Measurements from ENCODE around the gene TXNDC15. TPM values are rescaled to one million over a fixed set of nuclear protein-coding genes. Genes with fewer than 3 reads are reported as not detected.
A peak's percentile ranks its signal among the peaks of the same experiment; 100 is the strongest.

TXNDC15 gene
- total and polyA plus RNA-seq, 2 of the 13 experiments (the other 11 are each of a cell fraction or from before 2014, with no cell fraction given) = 22.2 to 49.9 TPM

DNA sequence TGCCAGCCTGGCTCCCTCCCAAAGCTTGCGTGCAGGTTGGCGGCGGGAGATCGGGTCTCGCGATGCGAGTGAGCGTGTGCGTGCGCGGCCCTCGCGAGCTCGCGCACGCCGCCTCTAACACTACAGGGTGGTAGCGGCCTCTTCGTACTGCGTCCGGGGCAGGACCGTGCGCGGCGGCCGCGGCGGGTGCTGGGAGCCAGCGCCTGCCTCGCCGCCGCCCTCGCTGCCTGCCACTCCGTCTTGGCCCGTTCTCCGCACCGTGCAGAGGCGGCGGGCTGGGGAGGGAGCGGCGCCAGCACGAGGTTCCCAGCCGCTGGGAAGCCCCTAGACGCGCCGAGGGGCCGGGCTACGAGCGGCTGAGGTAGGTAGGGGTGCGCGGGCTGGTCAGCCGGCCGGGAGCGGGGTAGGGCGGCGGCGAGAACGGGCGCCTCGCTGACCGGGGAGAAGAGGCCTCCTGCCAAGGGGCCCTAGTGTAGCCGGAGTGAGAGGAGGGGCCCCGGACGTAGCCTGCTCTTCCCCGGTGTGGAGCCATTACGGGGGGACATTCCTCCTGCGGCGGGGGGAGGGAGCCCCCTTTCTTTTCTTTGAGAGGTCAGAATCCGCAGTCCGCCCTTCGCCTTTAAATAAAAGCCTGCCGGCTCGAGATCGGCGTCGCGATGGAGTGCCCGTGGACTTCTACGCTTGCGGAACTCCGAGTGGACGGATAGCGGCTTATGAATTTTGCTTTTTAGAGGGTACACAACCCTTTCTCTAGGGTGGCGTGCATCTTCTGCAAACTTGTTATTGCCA, 28.1 kb upstream of the TXNDC15 start, which contains the start of gene C5orf24 (continued):
- TF ChIP-seq ZNF678 (CRISPR knock-in tag; IDR thresholded peaks at IDR 0.05) = no peak
- TF ChIP-seq RBAK (CRISPR knock-in tag; IDR thresholded peaks at IDR 0.05) = no peak
- no peak for TF ChIP-seq SIX1 (CRISPR knock-in tag; IDR thresholded peaks at IDR 0.05; ENCODE audit: borderline replicate concordance)
- TF ChIP-seq FOXA3 (CRISPR knock-in tag; IDR thresholded peaks at IDR 0.05) = 0 out of 2 replicates have a peak, but pooled peaks have one; percentile 16
- no peak for TF ChIP-seq CREB1 (IDR thresholded peaks at IDR 0.05)
- no peak for TF ChIP-seq CREB1 (CRISPR knock-in tag; IDR thresholded peaks at IDR 0.05)
- 0 out of 2 replicates have a peak, but pooled peaks have one; percentile 12 for TF ChIP-seq PPARG (CRISPR knock-in tag; conservative IDR thresholded peaks at IDR 0.05)
- peak; percentile 96; the same call in 1 of the 2 replicates for TF ChIP-seq ZNF264 (CRISPR knock-in tag; IDR thresholded peaks at IDR 0.05)
- no peak for TF ChIP-seq SMAD9 (CRISPR knock-in tag; IDR thresholded peaks at IDR 0.05)
- peak; percentile 52; the same call in 1 of the 2 replicates for TF ChIP-seq ZNF629 (CRISPR knock-in tag; conservative IDR thresholded peaks at IDR 0.05)
- peak; percentile 92 for TF ChIP-seq ZNF878 (CRISPR knock-in tag; IDR thresholded peaks at IDR 0.05)
- TF ChIP-seq ZNF205 (CRISPR knock-in tag; IDR thresholded peaks at IDR 0.05) = 0 out of 2 replicates have a peak, but pooled peaks have one; percentile 24
- no peak; the same call in 1 of the 2 replicates for TF ChIP-seq SAFB2 (CRISPR knock-in tag; IDR thresholded peaks at IDR 0.05; ENCODE audit: borderline replicate concordance, low read depth)
- no peak for TF ChIP-seq ZNF572 (CRISPR knock-in tag; IDR thresholded peaks at IDR 0.05)
- TF ChIP-seq STAT5B (CRISPR knock-in tag; IDR thresholded peaks at IDR 0.05) = no peak
- TF ChIP-seq NBN (conservative IDR thresholded peaks at IDR 0.05) = no peak
- no peak for TF ChIP-seq RFX1 (IDR thresholded peaks at IDR 0.05)
- no peak for TF ChIP-seq CAMTA2 (CRISPR knock-in tag; IDR thresholded peaks at IDR 0.05; ENCODE audit: borderline replicate concordance)
- peak; percentile 82 for TF ChIP-seq NFAT5 (CRISPR knock-in tag; IDR thresholded peaks at IDR 0.05)
- TF ChIP-seq ZNF34 (CRISPR knock-in tag; IDR thresholded peaks at IDR 0.05; ENCODE audit: borderline replicate concordance) = no peak
- TF ChIP-seq ZNF317 (CRISPR knock-in tag; IDR thresholded peaks at IDR 0.05) = no peak
- TF ChIP-seq, protein P1, sequence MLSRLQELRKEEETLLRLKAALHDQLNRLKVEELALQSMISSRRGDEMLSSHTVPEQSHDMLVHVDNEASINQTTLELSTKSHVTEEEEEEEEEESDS (CRISPR knock-in tag; IDR thresholded peaks at IDR 0.05; ENCODE audit: borderline replicate concordance) = 0 out of 2 replicates have a peak, but pooled peaks have one; percentile 25
- no peak for TF ChIP-seq ZBTB21 (CRISPR knock-in tag; IDR thresholded peaks at IDR 0.05)
- TF ChIP-seq, protein P2, sequence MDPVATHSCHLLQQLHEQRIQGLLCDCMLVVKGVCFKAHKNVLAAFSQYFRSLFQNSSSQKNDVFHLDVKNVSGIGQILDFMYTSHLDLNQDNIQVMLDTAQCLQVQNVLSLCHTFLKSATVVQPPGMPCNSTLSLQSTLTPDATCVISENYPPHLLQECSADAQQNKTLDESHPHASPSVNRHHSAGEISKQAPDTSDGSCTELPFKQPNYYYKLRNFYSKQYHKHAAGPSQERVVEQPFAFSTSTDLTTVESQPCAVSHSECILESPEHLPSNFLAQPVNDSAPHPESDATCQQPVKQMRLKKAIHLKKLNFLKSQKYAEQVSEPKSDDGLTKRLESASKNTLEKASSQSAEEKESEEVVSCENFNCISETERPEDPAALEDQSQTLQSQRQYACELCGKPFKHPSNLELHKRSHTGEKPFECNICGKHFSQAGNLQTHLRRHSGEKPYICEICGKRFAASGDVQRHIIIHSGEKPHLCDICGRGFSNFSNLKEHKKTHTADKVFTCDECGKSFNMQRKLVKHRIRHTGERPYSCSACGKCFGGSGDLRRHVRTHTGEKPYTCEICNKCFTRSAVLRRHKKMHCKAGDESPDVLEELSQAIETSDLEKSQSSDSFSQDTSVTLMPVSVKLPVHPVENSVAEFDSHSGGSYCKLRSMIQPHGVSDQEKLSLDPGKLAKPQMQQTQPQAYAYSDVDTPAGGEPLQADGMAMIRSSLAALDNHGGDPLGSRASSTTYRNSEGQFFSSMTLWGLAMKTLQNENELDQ (CRISPR knock-in tag; IDR thresholded peaks at IDR 0.05; ENCODE audit: borderline replicate concordance) = no peak
- TF ChIP-seq NFATC3 (CRISPR knock-in tag; IDR thresholded peaks at IDR 0.05) = no peak

Measured in HepG2 (cell line).